ENCODE data around the gene OR10A4. TPM values are rescaled to one million over a fixed set of nuclear protein-coding genes. Genes with fewer than 3 reads are reported as not detected.

The OR10A4 gene
- total and polyA plus RNA-seq, 10 donors = not detected

DNA sequence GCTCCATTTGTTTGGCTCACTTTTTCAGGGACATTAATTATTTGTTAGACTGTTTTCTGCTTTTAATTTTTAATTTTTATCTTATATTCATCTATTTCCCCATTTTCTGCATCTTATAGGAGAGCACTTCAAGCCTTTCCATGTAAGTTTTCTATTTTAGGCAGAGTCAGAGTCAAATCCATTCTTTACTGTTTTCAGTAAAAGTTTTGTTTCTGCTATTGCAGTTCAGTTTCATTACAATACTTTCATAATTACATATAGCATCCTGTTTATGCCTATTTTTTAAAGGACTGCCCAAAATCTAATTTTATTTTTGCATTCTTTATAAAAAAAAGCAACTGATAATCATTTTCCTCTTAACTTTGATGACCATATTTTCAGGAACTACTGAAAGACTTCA, 34.7 kb upstream of the OR10A4 start:
- intact Hi-C loops (cut with DNase I; ENCODE audit: low total_unique reads) = no loop called here
- no peaks in the 10 kb centered on the region for H3K27me3 ChIP-seq (replicated peaks in 1 of 7)

DNA sequence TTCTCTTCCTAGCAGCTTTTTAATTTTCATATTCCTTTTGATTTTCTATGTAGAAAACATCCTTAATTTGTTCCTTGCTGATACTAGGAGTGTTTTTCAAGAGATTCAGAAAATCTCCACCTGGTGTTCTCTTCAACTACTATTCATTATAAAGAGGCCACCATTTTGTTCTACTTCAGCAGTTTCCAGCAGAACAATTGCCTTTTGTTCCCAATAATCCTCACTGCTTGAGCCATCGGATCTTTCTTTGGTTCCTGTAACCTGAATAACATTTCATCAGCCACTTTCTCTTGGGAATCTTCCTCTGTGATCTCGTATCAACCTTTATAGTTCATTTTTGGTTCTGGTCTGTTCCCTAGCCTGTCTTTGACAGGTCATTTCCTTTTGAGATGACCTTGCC, 32.8 kb upstream of the OR10A4 start:
- Histone ChIP-seq H3K4me1 (no peaks in the 10 kb centered on the region), H3K27me3 (replicated peaks in 1 of 7) (no peaks in the 10 kb centered on the region), H3K4me3 (no peak overlapping the region), H3K36me3 (no peaks in the 10 kb centered on the region), H3K9me3 (peaks cover 0 to 7% (median 0%) of the 10 kb centered on the region in 8 donors), H3K27ac (no peak overlapping the region)
- no peak for DNase-seq
- WGBS, 5 donors = 58 to 75% (median 64%) methylated on average over 2 of the region's 2 CpGs
- TF ChIP-seq, protein P1, sequence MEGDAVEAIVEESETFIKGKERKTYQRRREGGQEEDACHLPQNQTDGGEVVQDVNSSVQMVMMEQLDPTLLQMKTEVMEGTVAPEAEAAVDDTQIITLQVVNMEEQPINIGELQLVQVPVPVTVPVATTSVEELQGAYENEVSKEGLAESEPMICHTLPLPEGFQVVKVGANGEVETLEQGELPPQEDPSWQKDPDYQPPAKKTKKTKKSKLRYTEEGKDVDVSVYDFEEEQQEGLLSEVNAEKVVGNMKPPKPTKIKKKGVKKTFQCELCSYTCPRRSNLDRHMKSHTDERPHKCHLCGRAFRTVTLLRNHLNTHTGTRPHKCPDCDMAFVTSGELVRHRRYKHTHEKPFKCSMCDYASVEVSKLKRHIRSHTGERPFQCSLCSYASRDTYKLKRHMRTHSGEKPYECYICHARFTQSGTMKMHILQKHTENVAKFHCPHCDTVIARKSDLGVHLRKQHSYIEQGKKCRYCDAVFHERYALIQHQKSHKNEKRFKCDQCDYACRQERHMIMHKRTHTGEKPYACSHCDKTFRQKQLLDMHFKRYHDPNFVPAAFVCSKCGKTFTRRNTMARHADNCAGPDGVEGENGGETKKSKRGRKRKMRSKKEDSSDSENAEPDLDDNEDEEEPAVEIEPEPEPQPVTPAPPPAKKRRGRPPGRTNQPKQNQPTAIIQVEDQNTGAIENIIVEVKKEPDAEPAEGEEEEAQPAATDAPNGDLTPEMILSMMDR (IDR thresholded peaks at IDR 0.05 in 8 of 11, conservative IDR thresholded peaks at IDR 0.05 in 3 of 11) = no peak
- no peak for TF ChIP-seq POLR2A (IDR thresholded peaks at IDR 0.05)
- TF ChIP-seq POLR2AphosphoS5 (IDR thresholded peaks at IDR 0.05) = no peak
- intact Hi-C loops (cut with DNase I; ENCODE audit: low total_unique reads) = no loop called here

More for the DNA sequence above, 34.7 kb upstream of the OR10A4 start:
- no peaks in the 10 kb centered on the region for H3K36me3 ChIP-seq
- no peak overlapping the region for H3K27ac ChIP-seq
- TF ChIP-seq POLR2A (IDR thresholded peaks at IDR 0.05) (no peak), POLR2AphosphoS5 (IDR thresholded peaks at IDR 0.05) (no peak)
- TF ChIP-seq, protein P1 (IDR thresholded peaks at IDR 0.05 in 8 of 11, conservative IDR thresholded peaks at IDR 0.05 in 3 of 11) = no peak
- H3K9me3 ChIP-seq = peaks cover 0 to 7% (median 0%) of the 10 kb centered on the region in 8 donors
- no peak for DNase-seq
- no peaks in the 10 kb centered on the region for H3K4me1 ChIP-seq
- no peak overlapping the region for H3K4me3 ChIP-seq

DNA sequence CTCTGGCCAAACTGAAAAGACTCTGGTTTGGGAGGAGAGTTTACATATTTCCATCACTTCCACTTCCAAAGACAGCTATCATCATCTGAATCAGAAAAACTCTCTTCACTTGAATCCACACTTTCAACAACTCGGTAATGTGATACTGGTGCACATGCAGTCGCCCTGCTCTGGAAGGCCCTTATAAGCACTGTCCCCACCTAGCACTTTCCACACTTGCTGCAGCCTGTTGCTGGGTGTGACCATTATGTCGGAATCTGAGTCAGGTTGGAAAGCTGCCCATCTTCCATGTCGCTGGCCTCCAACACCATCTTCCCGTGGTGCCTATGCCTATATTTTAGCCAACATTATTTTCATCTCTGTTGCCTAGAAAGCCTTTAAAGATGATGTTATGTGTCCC, 32.1 kb upstream of the OR10A4 start:
- H3K4me1 ChIP-seq = no peaks in the 10 kb centered on the region
- no peaks in the 10 kb centered on the region for H3K27me3 ChIP-seq (replicated peaks in 1 of 7)
- no peak for DNase-seq
- no peak for TF ChIP-seq POLR2AphosphoS5 (IDR thresholded peaks at IDR 0.05)
- TF ChIP-seq, protein P1 (IDR thresholded peaks at IDR 0.05 in 8 of 11, conservative IDR thresholded peaks at IDR 0.05 in 3 of 11) = no peak
- no peak for TF ChIP-seq POLR2A (IDR thresholded peaks at IDR 0.05)
- H3K9me3 ChIP-seq = peaks cover 0 to 7% (median 0%) of the 10 kb centered on the region in 8 donors
- H3K4me3 ChIP-seq = no peak overlapping the region
- intact Hi-C loops (cut with DNase I; ENCODE audit: low total_unique reads) = no loop called here
- 90 to 94% (median 93%) methylated on average over 5 of the region's 5 CpGs for WGBS, 5 donors
- H3K36me3 ChIP-seq = no peaks in the 10 kb centered on the region
- H3K27ac ChIP-seq = no peak overlapping the region

DNA sequence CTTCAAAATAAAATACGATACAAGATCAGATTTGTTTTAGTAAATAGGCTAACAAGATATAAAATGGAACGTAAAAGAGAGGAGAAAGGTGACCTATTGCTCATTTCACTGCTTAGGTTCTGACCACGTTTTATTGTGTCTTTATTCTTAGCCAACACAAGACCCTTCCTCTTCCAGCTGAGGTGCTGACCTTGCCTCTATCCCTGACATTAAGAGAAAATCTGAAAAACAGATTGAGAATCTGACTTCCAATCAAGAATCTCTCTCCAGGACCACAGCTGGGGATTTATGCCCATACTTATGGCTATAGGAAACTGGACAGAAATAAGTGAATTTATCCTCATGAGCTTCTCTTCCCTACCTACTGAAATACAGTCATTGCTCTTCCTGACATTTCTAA, 31.0 kb upstream of the OR10A4 start, which contains the start of gene OR10A5:
Gene OR10A5, plus strand, starts transcription at position 301 of the 400 bp plus-strand sequence. Its CDS starts 0 bp downstream, at position 301.
- intact Hi-C loops (cut with DNase I; ENCODE audit: low total_unique reads) = no loop called here
- Histone ChIP-seq H3K4me1 (no peaks in the 10 kb centered on the region), H3K27ac (no peak within 1 kb of the TSS), H3K9me3 (peaks cover 0 to 7% (median 0%) of the 10 kb centered on the region in 8 donors), H3K36me3 (no peaks in the 10 kb centered on the region), H3K4me3 (no peak within 1 kb of the TSS), H3K27me3 (replicated peaks in 1 of 7) (no peaks in the 10 kb centered on the region)
- TF ChIP-seq, protein P1 (IDR thresholded peaks at IDR 0.05 in 8 of 11, conservative IDR thresholded peaks at IDR 0.05 in 3 of 11) = no peak
- TF ChIP-seq POLR2A (IDR thresholded peaks at IDR 0.05) (no peak), POLR2AphosphoS5 (IDR thresholded peaks at IDR 0.05) (no peak)
- WGBS, 5 donors = 67 to 85% (median 77%) methylated on average over 3 of the region's 3 CpGs
- DNase-seq = no peak

All from spleen (tissue), 11 donors.